Measurements from ENCODE around the gene DNAAF1.
"Not testable (repeated sequence)": the region's sequence is repeated elsewhere in the genome, so short reads cannot be mapped to it uniquely, and the experiment has no call there.

DNAAF1 gene

DNA sequence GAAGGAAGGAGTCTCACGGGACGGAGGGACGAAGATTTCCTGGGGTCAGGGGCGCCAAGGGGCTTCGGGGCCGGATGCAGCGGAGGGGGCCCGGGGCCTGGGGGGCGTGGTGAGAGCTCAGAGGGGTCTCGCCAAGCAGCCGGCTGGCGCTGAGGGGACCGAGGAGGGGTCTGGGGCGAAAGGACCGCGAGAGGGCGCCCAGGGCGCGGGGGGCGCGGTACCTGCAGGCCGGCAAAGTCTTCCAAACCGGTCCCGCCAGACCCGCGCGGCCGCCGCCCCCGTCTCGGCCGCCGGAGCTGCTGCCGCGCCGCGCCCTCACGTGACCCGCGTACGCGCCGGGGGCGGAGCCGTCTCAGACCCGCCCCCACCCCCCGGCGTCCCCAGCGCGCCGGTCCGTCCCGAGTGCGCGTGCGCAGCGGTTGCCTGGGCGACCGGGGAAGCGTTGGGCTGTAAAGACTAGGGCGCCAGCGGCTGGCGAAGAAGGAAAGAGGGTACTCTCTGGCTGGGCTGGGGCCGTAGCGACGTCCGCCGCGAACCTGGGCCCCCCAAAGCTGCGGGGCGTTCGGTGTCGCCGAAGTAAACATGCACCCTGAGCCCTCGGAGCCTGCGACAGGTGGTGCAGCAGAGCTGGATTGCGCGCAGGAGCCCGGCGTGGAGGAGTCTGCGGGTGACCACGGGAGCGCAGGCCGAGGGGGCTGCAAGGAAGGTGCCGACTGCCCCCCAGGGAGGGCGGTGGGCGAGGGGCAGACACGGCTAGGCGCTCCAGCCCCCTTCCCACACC, at the start of gene DNAAF1, which contains the start of gene HSDL1:
Gene DNAAF1 (plus strand): TSS at position 450 of the 781 bp plus-strand sequence. CDS start 133 bp downstream, at position 583.
Gene HSDL1 (minus strand): TSS at position 319 of the 781 bp plus-strand sequence. CDS start 13,856 bp downstream, outside the sequence.
- peak; percentile 92 to 93 for DNase-seq

DNA sequence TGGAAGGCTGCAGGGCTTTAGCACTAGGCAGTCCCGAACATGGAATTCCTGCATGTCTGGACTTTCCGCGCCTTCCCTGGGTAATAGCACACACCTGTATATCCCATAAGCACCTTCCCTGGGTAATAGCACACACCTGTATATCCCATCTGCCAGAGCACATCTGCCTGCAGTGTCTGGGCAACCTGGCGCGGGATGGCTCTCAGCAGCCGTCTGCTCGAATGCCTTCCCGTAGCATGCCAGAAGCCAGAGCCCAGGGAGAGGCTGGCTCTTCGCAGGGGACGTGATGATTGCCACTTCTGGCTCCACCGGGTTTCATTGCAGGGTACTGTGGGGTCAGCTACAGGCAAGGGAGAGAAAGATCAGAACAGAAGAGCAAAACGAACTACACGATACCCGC, 49.6 kb upstream of the DNAAF1 start:
- no peak for DNase-seq

- DNase-seq, result no peak
Observed at GRCh38 chr16:84096447-84097005, 48.6 kb upstream of the DNAAF1 start.

DNA sequence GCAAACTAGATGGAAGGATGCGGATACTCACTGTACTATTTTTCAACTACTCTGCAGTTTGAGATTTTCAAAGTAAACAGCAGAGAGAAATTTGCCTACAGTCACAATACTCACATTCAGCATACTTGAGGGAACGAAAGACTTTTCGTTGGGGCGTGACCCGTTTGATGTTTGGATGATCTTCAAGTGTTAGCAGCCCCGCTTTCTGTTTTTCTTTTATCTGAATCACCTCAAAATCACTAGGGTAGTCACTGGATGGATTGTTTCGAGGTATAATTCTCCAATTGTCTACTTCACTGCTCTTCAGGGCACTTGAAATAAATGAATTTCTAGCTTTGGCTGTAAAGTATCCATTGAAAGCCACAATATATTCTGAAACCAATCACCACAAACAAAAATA, 46.2 kb upstream of the DNAAF1 start:
- no peak for DNase-seq

DNA sequence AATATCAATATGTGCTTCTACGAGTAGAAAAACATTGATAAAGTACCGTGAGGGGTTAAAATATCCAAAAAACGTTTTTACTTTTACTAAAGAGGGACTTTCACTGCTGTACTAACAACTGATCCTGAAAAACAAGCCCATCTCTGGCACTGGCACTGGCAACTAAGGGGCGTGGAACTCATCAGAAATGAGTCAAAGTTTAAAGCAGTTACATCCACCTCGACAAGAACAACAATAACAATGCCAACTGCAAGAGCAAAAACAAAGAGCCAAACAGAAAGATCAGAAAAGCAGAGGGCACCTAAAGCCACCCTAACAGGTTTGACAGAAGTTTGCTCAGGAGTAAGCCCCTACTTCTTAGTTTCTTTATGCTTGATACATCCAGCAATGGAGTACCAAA, 41.4 kb upstream of the DNAAF1 start:
- DNase-seq, result no peak

DNA sequence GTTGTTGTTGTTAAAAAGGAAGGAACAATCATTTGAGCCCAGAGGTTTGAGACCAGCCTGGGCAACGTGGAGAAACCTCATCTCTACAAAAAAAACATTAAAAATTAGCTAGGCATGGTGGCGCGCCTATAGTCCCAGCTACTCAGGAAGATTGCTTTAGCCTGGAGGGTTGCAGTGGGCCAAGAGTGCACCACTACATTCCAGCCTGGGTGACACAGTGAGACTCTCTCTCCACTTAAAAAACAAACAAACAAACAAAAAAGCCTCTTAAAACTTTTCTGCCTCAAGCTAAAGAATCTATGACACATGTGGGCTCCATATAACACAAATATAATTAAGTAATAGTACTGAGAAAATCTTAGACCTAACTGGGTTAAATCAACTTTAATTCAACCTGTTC, 40.9 kb upstream of the DNAAF1 start:
- no peak for DNase-seq

DNA sequence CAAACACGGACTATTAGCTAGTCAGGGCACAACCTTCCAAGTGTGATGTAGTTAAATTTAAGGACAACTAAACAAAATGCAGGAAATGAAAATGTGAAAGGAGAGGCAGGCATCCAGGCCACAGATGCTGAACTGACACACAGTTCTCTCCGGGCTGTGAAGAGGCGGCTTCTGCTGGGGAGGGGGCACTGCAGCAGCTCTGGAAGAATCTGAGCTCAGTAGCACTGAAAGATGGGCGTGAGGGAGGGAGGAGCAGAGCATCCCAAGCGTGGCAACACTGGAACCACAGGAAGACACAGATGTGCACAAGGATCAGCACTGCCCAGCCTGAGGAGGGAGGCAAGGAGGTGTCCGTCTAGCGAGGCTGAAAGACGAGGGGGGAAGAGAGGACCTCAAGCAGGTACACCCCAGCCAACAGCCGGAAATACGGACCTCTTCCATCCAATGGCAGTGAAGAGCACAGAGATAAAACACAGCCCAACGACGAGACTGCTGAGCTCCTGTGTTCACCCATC, 39.8 kb upstream of the DNAAF1 start:
- DNase-seq, result no peak

DNA sequence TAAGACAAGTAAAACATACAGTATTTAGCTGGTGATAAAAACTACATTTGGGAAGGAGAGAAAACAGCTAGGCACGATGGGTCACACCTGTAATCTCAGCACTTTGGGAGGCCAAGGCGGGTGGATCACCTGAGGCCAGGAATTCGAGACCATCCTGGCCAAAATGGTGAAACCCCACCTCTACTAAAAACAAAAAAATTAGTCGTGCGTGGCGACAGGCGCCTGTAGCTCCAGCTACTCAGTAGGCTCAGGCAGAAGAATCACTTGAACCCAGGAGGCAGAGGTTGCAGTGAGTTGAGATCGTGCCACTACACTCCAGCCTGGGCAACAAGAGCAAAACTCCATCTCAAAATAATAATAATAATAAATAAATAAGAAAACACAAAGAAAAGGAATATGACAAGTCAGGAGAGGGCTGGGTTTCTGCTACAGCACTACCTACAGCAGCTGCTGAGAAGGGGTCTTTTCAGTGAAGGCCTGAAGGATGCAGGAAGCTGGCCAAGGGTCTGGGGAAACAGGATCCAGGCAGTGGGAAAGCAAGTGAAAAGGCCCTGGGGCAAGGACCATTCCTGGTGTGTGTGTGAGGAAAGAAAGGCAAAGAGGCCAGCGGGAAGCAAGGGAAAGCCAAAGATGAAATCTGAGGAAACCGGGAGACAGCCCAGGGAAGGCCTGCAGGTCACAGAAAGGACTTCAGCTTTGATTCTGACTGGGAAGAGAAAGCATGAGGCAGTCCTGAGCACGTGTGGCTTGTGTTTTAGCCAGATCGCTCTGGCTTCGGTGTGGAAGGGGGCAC, 39.0 kb upstream of the DNAAF1 start:
- no peak for DNase-seq

GRCh38 chr16:84107921-84108320, 37.2 kb upstream of the DNAAF1 start:
- DNase-seq, result no peak

DNA sequence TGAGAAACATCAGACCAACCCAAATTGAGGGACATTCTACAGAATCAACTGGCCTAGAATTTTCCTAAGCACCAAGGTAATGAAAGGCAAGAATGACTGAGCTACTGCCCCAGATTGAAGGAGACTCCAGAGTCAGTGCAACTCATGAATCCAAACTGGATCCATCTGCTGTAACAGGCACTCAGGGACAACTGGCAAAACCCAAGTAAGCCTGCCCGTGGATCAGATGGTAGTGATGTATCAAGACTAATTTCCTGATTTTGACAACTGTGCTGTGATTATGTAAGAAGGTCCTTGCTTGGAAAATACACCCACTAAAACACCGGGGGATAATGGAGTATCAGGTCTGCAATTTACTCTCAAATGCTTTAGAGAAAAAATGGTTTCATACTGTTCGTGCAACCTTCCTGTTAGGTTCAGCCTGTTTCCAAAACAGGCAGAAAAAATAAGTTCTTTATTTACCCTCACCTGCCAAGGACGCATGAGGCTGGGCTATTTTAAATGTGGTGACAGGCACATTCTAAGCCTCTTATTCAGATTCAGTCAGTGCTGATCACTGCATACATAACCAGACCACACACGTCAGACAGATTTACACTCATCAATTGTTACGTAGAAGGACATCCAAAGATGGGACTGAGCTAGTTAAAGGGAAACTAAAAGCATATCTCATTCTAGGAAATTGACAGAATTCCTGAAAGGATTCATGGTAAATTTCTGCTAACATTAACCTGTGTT, 35.3 kb upstream of the DNAAF1 start:
- no peak for DNase-seq

GRCh38 chr16:84110527-84110926, 34.6 kb upstream of the DNAAF1 start:
- DNase-seq, result no peak

GRCh38 chr16:84111525-84111924, 33.6 kb upstream of the DNAAF1 start:
- DNase-seq, result no peak

DNA sequence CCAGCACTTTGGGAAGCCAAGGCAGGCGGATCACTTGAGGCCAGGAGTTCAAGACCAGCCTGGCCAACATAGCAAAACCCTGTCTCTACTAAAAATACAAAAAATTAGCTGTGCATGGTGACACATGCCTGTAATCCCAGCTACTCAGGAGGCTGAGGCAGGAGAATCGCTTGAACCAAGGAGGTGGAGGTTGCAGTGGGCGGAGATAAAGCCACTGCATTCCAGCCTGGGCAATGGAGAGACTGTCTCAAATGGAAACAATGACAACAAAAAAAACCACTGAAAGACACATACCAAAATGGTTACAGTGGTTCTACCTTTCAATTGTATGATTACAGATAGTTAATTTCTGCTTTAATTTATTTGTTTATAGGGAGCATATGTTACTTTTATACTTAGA, 33.2 kb upstream of the DNAAF1 start:
- DNase-seq, result not testable (repeated sequence)

DNA sequence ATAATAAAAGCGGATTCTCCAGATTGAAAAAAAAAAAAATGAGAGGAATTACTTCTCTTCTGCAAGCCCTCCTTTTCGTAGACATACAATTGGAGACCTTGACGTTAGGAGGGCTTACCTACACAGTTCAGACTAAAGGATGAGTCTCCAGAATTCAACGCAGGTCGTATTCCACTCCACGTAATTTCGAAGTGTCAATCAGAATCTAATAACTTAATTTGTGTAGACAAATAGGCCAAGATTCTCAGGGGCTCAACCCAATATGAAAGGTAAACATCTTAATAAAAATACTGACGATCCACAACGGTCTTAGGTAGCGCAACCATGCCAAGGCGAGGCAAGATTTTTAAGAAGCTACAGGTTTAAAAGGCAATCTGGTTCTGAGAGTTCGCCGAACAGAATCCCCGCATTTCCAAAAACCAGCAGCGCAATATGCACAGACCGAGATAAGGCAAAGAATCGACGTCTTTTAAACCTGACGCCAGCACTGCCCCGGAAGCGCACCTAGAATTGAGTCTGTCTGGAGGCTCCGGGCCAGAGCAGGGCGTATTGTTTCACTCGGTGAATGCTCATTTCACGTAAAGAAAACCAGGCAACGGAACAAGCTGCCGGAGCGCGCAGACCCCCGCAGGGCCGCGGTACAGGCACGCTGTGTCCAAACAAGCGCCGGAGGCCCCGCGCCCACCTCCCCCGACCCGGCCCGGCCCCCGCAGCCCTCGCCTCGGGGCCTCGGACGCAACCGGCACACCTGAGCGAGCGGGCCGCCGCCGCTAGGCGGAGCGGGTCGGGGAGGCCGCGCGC, 29.0 kb upstream of the DNAAF1 start:
- DNase-seq, result peak; percentile 63 to 64

DNA sequence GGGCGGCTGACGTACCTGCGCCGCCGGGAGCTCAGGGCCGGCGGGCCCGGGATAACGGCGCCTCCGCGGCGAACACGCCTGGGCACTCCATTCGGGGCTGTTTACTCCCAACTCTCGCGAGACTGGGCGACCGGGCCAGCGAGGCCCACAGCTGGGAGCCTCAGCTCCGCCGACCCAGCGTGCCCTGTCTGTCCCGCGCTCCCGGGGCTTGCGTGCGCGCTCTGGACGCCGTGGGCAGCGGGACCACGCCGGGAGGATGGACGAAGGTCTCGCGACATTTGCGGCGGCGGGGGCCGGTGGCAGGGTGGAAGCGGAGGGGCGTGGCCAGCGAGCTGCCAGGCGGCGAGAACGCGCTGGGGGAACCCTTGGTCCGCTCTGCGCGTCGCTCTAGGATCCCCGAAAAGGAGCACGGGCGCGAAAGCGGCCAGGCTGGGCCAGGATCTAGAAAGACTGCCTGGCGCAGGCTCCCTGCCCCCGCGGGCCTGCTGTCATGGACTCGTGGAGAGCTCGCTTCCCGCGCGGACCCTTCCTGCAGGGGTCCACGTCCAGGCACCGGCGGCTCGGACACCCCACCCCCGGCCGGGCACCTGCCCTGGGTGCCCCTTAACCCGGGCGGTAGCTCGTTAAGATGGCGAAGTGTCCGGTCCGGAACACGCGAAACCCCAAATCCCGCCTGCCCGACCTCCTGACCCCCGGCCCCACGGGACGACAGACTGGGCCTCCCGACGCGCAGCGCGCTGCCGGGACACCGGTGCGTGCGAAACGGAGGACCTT, 28.2 kb upstream of the DNAAF1 start, which contains the start of gene MBTPS1:
Gene MBTPS1 (minus strand): TSS at position 223 of the 774 bp plus-strand sequence. CDS start 15,159 bp downstream, outside the sequence.
- DNase-seq, result peak; percentile 98

GRCh38 chr16:84117494-84117843, 27.6 kb upstream of the DNAAF1 start:
- DNase-seq, result peak in 1 of 2 donors; percentile 16

DNA sequence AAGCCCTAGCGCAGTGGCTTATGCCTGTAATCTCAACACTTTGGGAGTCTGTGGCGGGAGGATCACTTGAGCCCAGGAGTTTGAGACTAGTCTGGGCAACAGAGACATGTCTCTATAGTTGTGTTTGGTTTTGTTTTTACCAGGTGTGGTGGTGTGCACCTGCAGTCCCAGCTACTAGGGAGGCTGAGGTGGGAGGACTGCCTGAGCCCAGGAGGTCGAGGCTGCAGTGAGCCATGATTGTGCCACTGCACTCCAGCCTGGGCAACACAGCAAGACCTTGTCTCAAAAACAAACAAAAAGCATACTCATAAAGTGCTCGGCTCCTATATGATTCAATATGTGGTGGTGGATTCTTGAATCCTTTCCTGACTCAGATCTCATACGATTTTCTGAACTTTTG, 26.8 kb upstream of the DNAAF1 start:
- DNase-seq, result not testable (repeated sequence)

GRCh38 chr16:84119368-84119767, 25.7 kb upstream of the DNAAF1 start:
- DNase-seq, result no peak

DNA sequence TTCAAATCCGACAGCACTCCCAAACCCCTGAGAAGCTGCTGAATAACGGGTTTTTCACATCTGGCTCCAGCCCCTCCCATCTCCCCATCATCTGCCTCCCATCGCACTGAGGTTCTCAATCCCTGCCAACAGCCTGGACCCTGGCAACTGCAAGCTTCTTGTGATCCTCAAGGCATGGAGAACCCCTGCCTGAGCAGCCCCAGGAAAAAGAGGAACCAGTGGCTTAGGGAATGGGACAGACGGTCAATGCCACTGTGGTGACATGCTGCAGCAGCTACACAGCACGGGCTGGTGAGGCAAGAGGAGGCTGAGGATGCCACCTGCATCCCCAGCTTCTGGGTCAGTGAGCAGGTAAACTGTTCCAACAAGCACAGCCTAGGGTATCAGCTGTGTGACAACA, 25.1 kb upstream of the DNAAF1 start:
- no peak for DNase-seq

GRCh38 chr16:84121007-84121406, 24.1 kb upstream of the DNAAF1 start:
- DNase-seq, result no peak

All from CD4-positive, alpha-beta T cell treated with Interleukin-4 for 1 hour (primary cell).